ENCODE data around the gene PP2D1. TPM values are rescaled to one million over a fixed set of nuclear protein-coding genes. Genes with fewer than 3 reads are reported as not detected.

PP2D1 gene
- total and polyA plus RNA-seq, 2 of the 8 experiments (the other 6 are each of a cell fraction or from before 2014, with no cell fraction given) = not detected

DNA sequence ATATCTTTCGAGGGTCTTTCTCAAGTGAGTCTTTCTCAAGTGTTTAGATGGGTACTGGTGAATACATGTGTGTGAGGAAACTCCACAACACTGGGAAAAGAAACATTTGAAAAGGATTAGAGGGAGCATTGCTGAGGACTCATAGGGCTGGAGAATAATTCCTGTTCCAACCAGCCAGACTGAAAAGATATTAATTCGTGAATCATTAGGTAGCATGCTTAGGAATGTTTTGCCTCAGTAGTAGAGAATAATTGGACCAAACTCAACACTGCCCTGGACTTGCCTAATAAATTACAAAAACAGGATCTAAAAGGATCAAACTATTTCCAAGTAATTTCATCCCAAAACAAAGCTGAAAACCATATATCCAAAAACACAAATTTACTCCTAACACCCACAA is 17.3 kb downstream of the PP2D1 start:
- Histone ChIP-seq H2AK5ac (ENCODE audit: low read depth, low read length) (no peak overlapping the region), H3K79me1 (ENCODE audit: low read depth, low read length) (no peaks in the 10 kb centered on the region), H3K27me3 (replicated peaks in 1 of 4; ENCODE audit: control insufficient read depth in 3 of 4, extremely low read depth in 1 of 4, insufficient read depth in 3 of 4, low read length in 3 of 4) (no peaks in the 10 kb centered on the region), H3K14ac (ENCODE audit: insufficient read length) (no peak overlapping the region), H2BK20ac (ENCODE audit: low read length) (no peak overlapping the region), H3K4me1 (replicated peaks in 1 of 4; ENCODE audit: control insufficient read depth in 3 of 4, insufficient read depth in 4 of 4, low read length in 3 of 4) (no peaks in the 10 kb centered on the region), H4K8ac (ENCODE audit: extremely low read depth, insufficient read depth, low read length) (no peak overlapping the region), H3K4me3 (ENCODE audit: extremely low read depth in 1 of 4, insufficient read depth in 2 of 4, low read depth in 3 of 4, low read length in 4 of 4) (no peak overlapping the region), H3K18ac (ENCODE audit: extremely low read depth, low read length) (no peak overlapping the region), H2AFZ (ENCODE audit: low read length) (no peak overlapping the region), H3K4me2 (ENCODE audit: insufficient read depth in 1 of 2, low read depth in 2 of 2, low read length in 2 of 2) (no peak overlapping the region), H3K23me2 (ENCODE audit: low read depth, low read length) (no peaks in the 10 kb centered on the region), H3K36me3 (ENCODE audit: control insufficient read depth in 2 of 4, insufficient read depth in 4 of 4, low read length in 3 of 4) (no peaks in the 10 kb centered on the region), H3K4ac (replicated peaks; ENCODE audit: insufficient read length, low read depth, low read length) (no peak overlapping the region), H4K5ac (ENCODE audit: insufficient read length, low read depth, low read length) (no peak overlapping the region), H3K9me3 (ENCODE audit: insufficient read depth in 2 of 2, low read depth in 1 of 2, low read length in 1 of 2) (no peaks in the 10 kb centered on the region), H2BK5ac (ENCODE audit: low read depth, low read length) (no peak overlapping the region), H4K91ac (replicated peaks; ENCODE audit: insufficient read length, low read length) (no peak overlapping the region), H2BK12ac (ENCODE audit: low read depth, low read length) (no peak overlapping the region), H2BK15ac (ENCODE audit: low read length) (no peak overlapping the region), H3K27ac (ENCODE audit: low read depth, low read length) (no peak overlapping the region), H3K23ac (ENCODE audit: insufficient read length) (no peak overlapping the region), H3K56ac (replicated peaks; ENCODE audit: insufficient read length, low read depth, low read length) (no peak overlapping the region), H3K9ac (replicated peaks in 1 of 4; ENCODE audit: extremely low read depth in 1 of 4, low read depth in 3 of 4, low read length in 3 of 4) (no peak overlapping the region), H2BK120ac (replicated peaks; ENCODE audit: low read depth, low read length) (no peak overlapping the region), H4K20me1 (replicated peaks in 1 of 2; ENCODE audit: control insufficient read depth in 1 of 2, insufficient read depth in 2 of 2, low read length in 2 of 2) (no peaks in the 10 kb centered on the region), H3K79me2 (ENCODE audit: control insufficient read depth in 1 of 2, insufficient read depth in 2 of 2, low read length in 2 of 2) (no peaks in the 10 kb centered on the region)
- WGBS, 2 experiments (ENCODE audit: extremely low coverage in 1 of 2, insufficient coverage in 1 of 2, insufficient read length in 1 of 2, insufficient replicate concordance in 2 of 2, low coverage in 1 of 2, low lambda C conversion rate in 2 of 2, missing lambda C conversion rate in 1 of 2) = 91% methylated on average over 2 of the region's 2 CpGs; no CpG with 5 or more reads in 1 of the 2 experiments
- FAIRE-seq (no peak), DNase-seq (ENCODE audit: low read depth in 1 of 2, low spot score in 2 of 2) (no peak)
- CTCF ChIA-PET (ENCODE audit: partially characterized antibody) = interaction anchor here (0.7 to 1.1 kb wide), 2 partner anchors 10 to 1772 kb away, joined by 3 read pairs; no protein-coding TSS in a partner anchor
- POLR2A ChIA-PET (ENCODE audit: partially characterized antibody) = interaction anchor here (1.7 kb wide), 1 partner anchor 10 kb away, joined by 5 read pairs; no protein-coding TSS in a partner anchor
- TF ChIP-seq EGR1 (IDR thresholded peaks at IDR 0.05; ENCODE audit: borderline replicate concordance, low read depth, low read length) (no peak), SIRT6 (IDR thresholded peaks at IDR 0.05; ENCODE audit: low read length) (no peak), SP1 (IDR thresholded peaks at IDR 0.05; ENCODE audit: low read depth, low read length) (no peak)

All from H1 (cell line).